ENCODE measurements around the gene CEP85L.

DNA sequence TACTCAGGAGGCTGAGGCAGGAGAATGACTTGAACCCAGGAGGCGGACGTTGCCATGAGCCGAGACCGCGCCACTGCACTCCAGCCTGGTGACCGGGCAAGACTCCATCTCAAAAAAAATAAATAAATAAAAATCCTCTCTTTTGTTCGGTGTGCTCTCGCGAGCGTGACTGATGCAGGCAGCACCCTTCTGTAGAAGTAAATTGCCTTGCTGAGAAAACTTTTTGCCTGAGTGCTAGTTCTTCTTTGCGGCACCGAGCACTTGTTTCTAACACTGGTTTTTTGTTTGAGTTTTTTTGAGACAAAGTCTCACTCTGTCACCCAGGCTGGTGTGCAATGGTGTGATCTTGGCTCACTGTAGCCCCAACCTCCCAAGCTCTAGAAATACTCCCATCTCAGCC, 72.8 kb downstream of the CEP85L start:
- TF ChIP-seq, protein P1, sequence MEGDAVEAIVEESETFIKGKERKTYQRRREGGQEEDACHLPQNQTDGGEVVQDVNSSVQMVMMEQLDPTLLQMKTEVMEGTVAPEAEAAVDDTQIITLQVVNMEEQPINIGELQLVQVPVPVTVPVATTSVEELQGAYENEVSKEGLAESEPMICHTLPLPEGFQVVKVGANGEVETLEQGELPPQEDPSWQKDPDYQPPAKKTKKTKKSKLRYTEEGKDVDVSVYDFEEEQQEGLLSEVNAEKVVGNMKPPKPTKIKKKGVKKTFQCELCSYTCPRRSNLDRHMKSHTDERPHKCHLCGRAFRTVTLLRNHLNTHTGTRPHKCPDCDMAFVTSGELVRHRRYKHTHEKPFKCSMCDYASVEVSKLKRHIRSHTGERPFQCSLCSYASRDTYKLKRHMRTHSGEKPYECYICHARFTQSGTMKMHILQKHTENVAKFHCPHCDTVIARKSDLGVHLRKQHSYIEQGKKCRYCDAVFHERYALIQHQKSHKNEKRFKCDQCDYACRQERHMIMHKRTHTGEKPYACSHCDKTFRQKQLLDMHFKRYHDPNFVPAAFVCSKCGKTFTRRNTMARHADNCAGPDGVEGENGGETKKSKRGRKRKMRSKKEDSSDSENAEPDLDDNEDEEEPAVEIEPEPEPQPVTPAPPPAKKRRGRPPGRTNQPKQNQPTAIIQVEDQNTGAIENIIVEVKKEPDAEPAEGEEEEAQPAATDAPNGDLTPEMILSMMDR (conservative IDR thresholded peaks at IDR 0.05; ENCODE audit: low read length) = no peak
- no peak for TF ChIP-seq EZH2phosphoT487 (IDR thresholded peaks at IDR 0.05; ENCODE audit: borderline replicate concordance, low read depth, low read length)

Data from OCI-LY7 (cell line).